ENCODE measurements around the gene MCF2L2.

The MCF2L2 gene

DNA sequence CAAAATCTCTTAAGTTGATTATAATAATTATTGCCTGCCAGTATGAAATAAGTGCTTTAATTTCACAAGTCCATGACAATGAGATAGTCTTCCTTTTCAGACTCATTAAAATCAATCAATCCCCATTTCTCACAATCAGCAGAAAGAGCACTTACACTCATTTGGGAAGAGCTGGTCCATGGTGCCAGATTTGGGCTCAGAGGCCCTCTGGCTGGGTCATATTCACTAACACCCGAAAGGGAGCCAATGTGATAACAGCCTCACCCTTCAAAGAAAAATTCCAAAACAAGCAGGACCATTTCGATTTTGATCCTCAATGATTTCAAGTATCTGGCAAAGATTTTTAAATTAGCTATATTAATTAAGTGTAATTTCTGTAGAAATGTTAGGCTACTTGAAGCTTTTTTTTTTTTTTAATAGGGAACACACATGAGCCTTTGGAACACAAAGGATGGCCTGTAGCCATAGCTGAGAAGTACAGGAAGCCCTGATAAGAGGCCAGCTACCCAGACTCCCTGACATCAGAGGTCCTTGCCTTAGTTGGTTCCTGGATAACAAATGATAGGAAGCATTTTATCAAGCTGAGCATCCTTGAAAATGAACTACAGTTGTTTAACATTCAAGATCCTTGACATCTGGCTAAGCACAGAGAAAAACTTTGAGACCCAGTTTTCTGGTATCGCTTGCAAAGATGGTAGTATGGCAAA is 17.1 kb downstream of the MCF2L2 start:
- H3K4me3 ChIP-seq (replicated peaks; ENCODE audit: low read depth, low read length): no peak overlapping the region
- TF ChIP-seq, protein P1, sequence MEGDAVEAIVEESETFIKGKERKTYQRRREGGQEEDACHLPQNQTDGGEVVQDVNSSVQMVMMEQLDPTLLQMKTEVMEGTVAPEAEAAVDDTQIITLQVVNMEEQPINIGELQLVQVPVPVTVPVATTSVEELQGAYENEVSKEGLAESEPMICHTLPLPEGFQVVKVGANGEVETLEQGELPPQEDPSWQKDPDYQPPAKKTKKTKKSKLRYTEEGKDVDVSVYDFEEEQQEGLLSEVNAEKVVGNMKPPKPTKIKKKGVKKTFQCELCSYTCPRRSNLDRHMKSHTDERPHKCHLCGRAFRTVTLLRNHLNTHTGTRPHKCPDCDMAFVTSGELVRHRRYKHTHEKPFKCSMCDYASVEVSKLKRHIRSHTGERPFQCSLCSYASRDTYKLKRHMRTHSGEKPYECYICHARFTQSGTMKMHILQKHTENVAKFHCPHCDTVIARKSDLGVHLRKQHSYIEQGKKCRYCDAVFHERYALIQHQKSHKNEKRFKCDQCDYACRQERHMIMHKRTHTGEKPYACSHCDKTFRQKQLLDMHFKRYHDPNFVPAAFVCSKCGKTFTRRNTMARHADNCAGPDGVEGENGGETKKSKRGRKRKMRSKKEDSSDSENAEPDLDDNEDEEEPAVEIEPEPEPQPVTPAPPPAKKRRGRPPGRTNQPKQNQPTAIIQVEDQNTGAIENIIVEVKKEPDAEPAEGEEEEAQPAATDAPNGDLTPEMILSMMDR (IDR thresholded peaks at IDR 0.05; ENCODE audit: insufficient read depth, low read length, poor library complexity, severe bottlenecking): no peak
- no peaks in the 10 kb centered on the region; the same call in 1 of the 2 replicates for H3K27me3 ChIP-seq (replicated peaks; ENCODE audit: control insufficient read depth, insufficient read depth, low read length)
- DNase-seq (ENCODE audit: extremely low read depth, insufficient read length): no peak
- H3K36me3 ChIP-seq (ENCODE audit: control insufficient read depth, insufficient read depth, low read length): no peaks in the 10 kb centered on the region

DNA sequence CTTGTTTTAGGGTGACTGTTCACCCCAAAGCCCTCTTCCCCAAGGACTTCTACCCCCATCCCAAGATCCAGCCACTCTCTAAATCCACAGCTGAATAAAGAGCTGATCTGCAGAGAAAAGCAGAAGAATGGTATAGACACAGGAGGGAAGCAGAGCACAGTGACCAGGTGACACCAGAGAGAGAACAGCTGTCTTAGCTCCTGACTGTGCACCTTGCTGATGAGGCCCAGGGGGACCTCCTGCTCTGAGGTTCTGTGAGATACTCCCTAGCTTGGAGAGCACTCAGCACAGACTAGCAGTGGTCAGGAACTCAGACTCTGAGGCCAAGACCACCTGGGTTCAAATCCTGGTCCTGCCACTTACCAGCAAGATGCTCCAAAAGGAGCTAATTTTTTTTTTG is 17.7 kb downstream of the MCF2L2 start:
- no peaks in the 10 kb centered on the region; the same call in 1 of the 2 replicates for H3K27me3 ChIP-seq (replicated peaks; ENCODE audit: control insufficient read depth, insufficient read depth, low read length)
- no peak for DNase-seq (ENCODE audit: extremely low read depth, insufficient read length)
- H3K36me3 ChIP-seq (ENCODE audit: control insufficient read depth, insufficient read depth, low read length): no peaks in the 10 kb centered on the region
- TF ChIP-seq, protein P1 (IDR thresholded peaks at IDR 0.05; ENCODE audit: insufficient read depth, low read length, poor library complexity, severe bottlenecking): no peak
- no peak overlapping the region for H3K4me3 ChIP-seq (replicated peaks; ENCODE audit: low read depth, low read length)

DNA sequence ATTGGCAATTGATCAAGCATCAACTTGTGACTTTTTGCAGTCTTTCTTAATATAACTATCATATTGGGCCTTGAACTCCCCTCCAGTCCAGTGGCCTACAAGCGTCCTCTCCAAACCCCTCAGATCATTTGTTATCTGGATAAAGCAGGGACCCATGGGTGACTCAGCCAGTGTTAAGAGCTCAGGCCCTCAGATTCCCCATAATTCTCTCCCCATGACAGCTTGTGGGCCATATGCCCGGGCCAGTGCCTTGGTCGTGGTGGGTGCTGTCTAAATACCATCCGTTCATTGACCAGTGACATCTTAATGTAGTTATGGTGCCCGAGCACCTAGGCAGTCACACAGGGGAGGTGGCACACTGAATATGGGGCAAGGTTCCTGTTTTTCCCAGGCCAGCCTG is 18.1 kb downstream of the MCF2L2 start:
- TF ChIP-seq, protein P1 (IDR thresholded peaks at IDR 0.05; ENCODE audit: insufficient read depth, low read length, poor library complexity, severe bottlenecking): no peak
- Histone ChIP-seq H3K27me3 (replicated peaks; ENCODE audit: control insufficient read depth, insufficient read depth, low read length) (no peaks in the 10 kb centered on the region; the same call in 1 of the 2 replicates), H3K4me3 (replicated peaks; ENCODE audit: low read depth, low read length) (no peak overlapping the region), H3K36me3 (ENCODE audit: control insufficient read depth, insufficient read depth, low read length) (no peaks in the 10 kb centered on the region)
- DNase-seq (ENCODE audit: extremely low read depth, insufficient read length): no peak

DNA sequence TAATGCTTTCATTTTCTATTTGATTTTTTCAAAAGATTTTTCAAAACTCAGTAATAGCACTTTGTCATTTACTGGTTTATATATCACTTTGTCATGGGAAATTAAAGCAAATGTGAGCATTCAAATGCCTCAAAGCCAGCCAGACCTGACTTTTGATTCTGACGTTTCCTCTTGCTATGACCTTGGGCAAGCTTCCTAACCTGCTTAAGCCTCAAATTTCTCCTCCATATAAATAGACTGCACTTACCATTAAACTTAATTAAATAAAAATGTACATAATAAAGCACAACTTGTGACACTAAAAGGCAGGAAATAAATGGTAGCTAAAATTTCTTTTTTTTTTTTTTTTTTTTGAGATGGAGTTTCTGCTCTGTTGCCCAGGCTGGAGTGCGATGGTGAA is 19.2 kb downstream of the MCF2L2 start:
- no peaks in the 10 kb centered on the region for H3K36me3 ChIP-seq (ENCODE audit: control insufficient read depth, insufficient read depth, low read length)
- no peaks in the 10 kb centered on the region; the same call in 1 of the 2 replicates for H3K27me3 ChIP-seq (replicated peaks; ENCODE audit: control insufficient read depth, insufficient read depth, low read length)
- TF ChIP-seq, protein P1 (IDR thresholded peaks at IDR 0.05; ENCODE audit: insufficient read depth, low read length, poor library complexity, severe bottlenecking): no peak
- H3K4me3 ChIP-seq (replicated peaks; ENCODE audit: low read depth, low read length): no peak overlapping the region
- no peak for DNase-seq (ENCODE audit: extremely low read depth, insufficient read length)

DNA sequence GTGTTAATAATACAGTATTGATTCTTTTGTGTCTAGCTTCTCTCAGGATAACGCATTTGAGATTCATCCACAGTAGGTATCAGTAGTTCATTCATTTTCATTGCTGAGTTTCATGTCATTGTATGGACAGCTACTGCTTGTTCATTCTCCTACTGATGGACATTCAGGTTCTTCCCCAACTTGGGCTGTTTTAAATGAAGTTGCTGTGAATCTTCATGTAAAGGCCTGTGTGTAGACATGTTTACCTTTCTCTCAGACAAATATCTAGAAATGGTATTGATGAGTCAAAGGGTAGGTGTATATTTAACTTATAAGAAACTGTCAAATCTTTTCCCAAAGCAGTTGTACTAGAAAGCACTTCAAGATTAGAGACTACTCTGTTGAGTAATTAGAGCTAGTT is 26.7 kb downstream of the MCF2L2 start:
- no peak for DNase-seq (ENCODE audit: extremely low read depth, insufficient read length)
- no peak overlapping the region for H3K4me3 ChIP-seq (replicated peaks; ENCODE audit: low read depth, low read length)
- TF ChIP-seq, protein P1 (IDR thresholded peaks at IDR 0.05; ENCODE audit: insufficient read depth, low read length, poor library complexity, severe bottlenecking): no peak
- H3K27me3 ChIP-seq (replicated peaks; ENCODE audit: control insufficient read depth, insufficient read depth, low read length): no peaks in the 10 kb centered on the region
- H3K36me3 ChIP-seq (ENCODE audit: control insufficient read depth, insufficient read depth, low read length): no peaks in the 10 kb centered on the region

All from GM06990 (cell line).